ENCODE data around the gene STK36.

- TF ChIP-seq POLR2AphosphoS5 (IDR thresholded peaks at IDR 0.05; ENCODE audit: insufficient read depth, low read depth, low read length) (no peak), CTCF (IDR thresholded peaks at IDR 0.05; ENCODE audit: extremely low read depth in 1 of 2, insufficient read depth in 1 of 2, low read depth in 1 of 2, low read length in 2 of 2) (no peak), POLR2A (IDR thresholded peaks at IDR 0.05; ENCODE audit: low read depth, low read length) (no peak), MAX (IDR thresholded peaks at IDR 0.05; ENCODE audit: insufficient read depth, insufficient read length) (no peak), EZH2 (IDR thresholded peaks at IDR 0.05; ENCODE audit: borderline replicate concordance, low read depth, low read length, severe bottlenecking) (no peak), FOS (IDR thresholded peaks at IDR 0.05; ENCODE audit: borderline replicate concordance, insufficient read depth, low read length) (no peak), GATA2 (IDR thresholded peaks at IDR 0.05; ENCODE audit: insufficient read depth, insufficient read length, low read depth, low read length) (no peak)
Observed at GRCh38 chr2:218726004-218726574, 54.2 kb downstream of the STK36 start.
